ENCODE data around the gene IGSF23.

The IGSF23 gene

DNA sequence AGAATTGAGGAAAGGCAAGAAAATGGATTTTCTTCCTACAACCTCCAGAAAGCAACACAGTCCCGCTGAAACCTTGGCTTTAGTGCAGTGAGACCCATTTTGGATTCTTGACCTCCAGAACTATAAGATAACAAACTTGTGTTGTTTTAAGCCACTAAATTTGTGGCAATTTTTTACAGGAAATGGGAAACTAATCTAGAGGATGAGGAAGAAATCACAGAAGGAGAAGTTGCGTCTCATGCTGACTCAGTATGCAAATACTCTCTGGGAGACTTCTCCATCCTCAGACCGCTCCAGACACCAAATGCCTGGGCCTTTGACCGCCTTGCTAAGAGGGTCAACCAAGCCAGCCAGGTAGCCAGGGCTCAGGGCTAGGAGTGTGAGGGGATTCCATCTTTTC lies 72.5 kb downstream of the IGSF23 start:
- TF ChIP-seq, protein P1, sequence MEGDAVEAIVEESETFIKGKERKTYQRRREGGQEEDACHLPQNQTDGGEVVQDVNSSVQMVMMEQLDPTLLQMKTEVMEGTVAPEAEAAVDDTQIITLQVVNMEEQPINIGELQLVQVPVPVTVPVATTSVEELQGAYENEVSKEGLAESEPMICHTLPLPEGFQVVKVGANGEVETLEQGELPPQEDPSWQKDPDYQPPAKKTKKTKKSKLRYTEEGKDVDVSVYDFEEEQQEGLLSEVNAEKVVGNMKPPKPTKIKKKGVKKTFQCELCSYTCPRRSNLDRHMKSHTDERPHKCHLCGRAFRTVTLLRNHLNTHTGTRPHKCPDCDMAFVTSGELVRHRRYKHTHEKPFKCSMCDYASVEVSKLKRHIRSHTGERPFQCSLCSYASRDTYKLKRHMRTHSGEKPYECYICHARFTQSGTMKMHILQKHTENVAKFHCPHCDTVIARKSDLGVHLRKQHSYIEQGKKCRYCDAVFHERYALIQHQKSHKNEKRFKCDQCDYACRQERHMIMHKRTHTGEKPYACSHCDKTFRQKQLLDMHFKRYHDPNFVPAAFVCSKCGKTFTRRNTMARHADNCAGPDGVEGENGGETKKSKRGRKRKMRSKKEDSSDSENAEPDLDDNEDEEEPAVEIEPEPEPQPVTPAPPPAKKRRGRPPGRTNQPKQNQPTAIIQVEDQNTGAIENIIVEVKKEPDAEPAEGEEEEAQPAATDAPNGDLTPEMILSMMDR (IDR thresholded peaks at IDR 0.05), result no peak

All from LNCAP (cell line).